IPS-NIHi7 (cell line): ENCODE results near the gene PTK7.

Experiments used
- DNase-seq: peaks from one replicate; pipeline ENCODE4 v3.0.0; 2012; ENCODE audit warnings: mixed read lengths; ENCODE audit errors: extremely low spot score

Gene PTK7

DNA sequence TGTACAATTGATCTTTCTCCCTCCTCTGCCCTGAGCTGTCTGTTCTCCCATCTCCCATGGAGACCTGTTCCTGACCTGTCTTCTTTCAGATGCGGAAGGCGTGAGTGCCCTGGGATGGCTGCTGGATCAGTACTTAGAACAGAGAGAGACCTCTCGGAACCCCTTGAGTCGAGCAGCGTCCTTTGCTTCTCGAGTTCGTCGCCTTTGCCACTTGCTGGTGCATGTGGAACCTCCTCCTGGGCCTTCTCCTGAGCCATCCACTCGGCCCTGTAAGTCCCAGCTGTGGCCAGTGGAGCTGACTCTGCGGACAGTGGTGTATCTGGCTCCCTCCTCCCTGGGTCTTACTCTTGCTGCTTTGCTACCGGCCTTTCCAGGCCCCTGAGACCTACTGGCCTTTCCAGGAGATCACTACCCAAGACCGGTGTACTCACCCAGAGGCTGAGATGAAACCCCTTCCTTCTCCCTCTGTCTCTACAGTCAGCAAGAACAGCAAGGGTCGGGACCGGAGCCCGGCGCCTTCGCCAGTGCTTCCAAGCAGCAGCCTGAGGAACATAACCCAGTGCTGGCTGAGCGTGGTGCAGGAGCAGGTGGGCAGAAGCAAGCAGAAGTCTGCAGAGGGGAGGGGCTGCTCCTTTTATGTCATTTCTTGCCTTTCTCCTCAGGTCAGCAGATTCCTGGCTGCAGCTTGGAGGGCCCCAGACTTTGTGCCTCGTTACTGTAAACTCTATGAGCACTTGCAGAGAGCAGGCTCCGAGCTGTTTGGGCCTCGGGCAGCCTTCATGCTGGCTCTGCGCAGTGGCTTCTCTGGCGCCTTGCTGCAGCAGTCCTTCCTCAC lies 128.4 kb downstream of the PTK7 start:
- no peak for DNase-seq

DNA sequence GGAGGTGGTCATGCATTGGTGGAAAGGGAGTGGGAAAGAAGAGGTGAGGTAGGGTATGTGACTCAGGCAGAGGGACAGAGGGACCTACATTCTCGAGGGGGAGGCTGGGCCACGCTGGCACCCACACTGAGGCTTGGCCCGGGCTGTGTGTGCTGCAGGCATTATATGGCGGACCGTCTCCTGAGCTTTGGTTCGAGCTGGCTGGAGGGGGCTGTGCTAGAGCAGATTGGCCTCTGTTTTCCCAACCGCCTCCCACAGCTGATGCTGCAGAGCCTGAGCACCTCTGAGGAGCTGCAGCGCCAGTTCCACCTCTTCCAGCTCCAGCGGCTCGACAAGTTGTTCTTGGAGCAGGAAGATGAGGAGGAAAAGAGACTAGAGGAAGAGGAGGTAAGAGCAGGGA lies 129.7 kb downstream of the PTK7 start:
- DNase-seq = no peak

DNA sequence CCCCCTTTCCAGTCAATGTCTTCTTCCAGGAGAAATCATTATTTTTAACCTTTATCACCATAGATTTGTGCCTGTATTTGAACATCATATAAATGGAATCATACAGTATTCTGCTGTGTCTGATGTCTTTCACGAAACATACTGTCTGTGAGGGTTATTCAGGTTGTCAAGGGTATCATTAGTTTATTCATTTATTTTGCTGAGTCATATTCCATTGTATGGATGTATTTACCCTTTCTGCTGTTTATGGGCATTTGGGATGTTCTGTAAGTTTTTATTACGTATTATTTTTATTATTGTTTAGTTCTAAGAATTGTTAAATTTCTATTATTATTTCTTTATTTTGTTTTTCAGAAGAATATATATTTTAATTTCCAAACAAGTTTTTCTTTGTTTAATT lies 131.2 kb downstream of the PTK7 start:
- no peak for DNase-seq
